Hematopoietic multipotent progenitor cell (in vitro differentiated cells): ENCODE data around the gene UPF3A. TPM values are rescaled to one million over a fixed set of nuclear protein-coding genes. Genes with fewer than 3 reads are reported as not detected.
"Not testable (repeated sequence)": the region's sequence is repeated elsewhere in the genome, so short reads cannot be mapped to it uniquely, and the experiment has no call there.

Experiments
- DNase-seq, 3 donors: peaks; one replicate each; pipeline ENCODE4 v3.0.0-alpha.2; 2011 to 2015; ENCODE audit warnings: low read depth in 2 of 3, low spot score in 2 of 3
- total RNA-seq: library from RNA; depleted of rRNA; stranded (reverse); fragments of >200 nt; gene quantifications from one replicate; pipeline ENCODE4 v1.2.3, GENCODE V29; 2012

Gene UPF3A, protein sequence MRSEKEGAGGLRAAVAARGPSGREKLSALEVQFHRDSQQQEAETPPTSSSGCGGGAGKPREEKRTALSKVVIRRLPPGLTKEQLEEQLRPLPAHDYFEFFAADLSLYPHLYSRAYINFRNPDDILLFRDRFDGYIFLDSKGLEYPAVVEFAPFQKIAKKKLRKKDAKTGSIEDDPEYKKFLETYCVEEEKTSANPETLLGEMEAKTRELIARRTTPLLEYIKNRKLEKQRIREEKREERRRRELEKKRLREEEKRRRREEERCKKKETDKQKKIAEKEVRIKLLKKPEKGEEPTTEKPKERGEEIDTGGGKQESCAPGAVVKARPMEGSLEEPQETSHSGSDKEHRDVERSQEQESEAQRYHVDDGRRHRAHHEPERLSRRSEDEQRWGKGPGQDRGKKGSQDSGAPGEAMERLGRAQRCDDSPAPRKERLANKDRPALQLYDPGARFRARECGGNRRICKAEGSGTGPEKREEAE
- 20.2 TPM for total RNA-seq

DNA sequence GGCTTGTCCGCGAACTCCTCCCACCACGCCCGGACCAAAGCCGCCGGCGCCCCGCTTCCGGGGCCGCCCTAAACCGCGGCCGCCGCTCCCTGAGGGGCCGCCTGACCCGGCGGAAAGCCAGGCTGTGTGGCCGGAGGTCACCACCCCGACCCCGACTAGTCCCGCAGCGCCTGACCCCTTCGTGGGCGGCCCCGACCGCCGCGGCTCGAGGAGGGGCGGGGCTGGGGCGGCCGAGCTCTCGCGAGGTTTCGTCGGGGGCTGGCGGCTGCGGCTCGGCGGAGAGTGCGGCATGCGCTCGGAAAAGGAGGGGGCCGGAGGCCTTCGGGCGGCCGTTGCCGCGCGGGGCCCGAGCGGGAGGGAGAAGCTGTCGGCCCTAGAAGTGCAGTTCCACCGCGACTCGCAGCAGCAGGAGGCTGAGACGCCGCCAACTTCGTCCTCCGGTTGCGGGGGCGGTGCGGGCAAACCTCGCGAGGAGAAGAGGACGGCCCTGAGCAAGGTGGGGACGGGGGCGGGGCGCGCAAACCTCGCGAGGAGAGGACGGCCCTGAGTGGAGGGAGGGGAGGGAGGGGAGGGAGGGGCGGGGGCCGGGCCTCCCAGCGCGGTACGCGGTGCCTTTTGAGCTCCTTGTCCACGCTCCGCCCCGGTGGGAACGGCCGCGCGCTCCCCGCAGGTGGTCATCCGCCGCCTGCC lies at the start of gene UPF3A:
UPF3A (plus strand) TSS at position 251 of the 690 bp plus-strand sequence; CDS start at position 290, 39 bp downstream.
- DNase-seq: peak; percentile 92 to 96 (median 95)

DNA sequence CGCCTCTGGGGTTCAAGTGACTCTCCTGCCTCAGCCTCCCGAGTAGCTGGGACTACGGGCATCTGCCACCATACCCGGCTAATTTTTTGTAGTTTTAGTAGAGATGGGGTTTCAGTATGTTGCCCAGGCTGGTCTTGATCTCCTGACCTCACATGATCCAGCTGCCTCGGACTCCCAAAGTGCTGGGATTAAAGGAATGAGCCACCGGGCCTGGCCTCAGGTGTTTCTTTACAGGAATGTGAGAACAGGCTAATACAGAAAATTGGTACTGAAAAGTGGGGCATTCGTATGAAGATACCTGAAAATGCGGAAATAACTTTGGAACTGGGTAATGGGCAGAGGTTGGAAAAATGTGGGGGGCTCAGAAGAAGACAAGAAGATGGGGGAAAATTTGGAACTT lies 49.5 kb upstream of the UPF3A start:
- DNase-seq: no peak

DNA sequence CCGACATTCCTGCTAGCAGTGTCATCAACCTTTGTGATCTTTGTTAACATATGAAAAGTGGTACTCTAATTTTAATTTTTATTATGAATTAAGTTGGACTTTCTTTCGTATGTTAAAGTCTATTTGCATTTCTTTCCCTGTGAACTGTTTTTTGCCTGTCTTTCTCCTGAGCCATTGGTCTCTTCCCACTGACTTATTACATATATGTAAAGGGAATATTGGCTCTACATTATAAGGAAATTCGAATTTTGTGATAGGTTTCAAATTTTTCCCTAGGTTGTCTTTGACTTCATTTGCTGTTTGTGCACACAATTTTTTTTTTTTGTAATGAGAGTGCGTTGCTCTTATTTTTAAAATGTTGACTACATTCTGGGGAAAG lies 47.1 kb upstream of the UPF3A start:
- no peak for DNase-seq

DNA sequence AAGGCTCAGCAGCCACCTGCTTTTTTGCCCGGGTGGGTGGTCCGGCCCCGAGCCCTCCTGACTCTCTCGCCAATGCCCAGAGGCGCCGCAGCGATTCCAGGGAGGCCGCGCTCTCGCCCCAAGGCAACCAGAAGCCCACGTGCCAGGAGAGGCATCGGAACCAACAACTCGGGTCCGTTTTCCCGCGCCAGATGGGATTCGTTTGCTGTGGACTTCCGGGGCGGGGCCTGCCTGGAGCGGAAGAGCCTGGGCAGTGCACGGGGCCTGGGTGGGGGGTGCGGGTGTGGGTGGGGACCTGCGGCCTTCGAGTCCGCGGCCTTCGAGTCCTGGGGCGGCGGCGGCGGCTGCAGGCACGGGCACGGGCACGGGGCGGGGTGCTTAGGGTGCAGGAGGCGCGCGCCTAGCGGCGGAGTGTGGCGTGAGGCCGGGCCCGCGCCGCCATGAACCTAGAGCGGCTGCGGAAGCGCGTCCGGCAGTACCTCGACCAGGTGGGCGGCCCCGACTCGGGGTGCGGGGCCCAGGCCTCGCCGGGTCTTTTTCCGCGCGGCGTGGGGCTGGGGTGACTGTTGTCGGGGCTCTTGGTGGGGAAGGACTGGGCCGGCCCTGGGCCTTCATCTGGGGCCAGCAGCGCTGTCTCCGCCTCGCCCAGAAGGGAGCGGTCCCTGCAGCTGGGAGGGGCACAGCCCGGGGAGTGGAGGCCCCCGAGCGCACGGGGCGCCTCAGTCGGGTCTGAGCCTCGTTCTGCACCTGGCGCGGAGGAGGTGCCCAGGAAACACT lies 46.6 kb upstream of the UPF3A start, which contains the start of gene CDC16:
CDC16 (plus strand) TSS at position 253 of the 777 bp plus-strand sequence; CDS start at position 441, 188 bp downstream.
- peak; percentile 61 to 90 (median 89) for DNase-seq

DNA sequence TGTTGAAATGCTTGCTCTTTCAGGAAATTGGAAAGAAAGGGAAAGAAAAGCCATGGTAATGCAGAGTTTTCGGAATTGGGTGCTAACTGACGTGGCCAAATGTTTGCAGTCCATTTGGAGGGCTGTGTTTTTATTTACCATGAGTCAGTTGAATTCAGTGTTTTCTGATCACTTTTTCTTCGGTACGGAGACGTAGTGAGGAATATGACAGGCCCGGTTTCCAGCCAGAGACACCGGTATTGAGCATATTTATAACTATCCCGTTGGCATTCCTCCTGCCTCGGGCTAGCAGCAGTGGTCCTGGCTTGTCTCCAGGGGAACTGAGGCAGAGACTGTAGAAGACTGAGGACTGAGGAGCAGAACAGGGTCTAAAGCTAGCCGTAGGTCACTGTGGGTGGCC lies 45.7 kb upstream of the UPF3A start:
- DNase-seq: no peak

DNA sequence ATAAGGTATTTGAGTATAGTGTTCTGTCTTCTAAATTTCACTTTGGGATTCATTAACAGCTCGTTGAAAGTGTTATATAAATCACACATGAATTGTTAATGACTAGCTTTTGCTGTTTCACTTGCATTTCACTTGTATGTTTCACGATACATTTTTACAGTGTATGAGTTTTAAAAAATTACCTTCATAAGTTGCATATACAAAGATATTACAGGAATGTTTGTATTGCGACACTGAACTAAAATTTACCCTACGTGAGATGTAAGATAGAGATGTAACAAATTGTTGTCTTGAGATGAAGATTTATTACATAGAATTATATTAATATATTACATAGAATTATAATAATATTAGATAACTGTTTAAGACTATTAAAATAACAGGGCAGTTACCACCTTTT lies 45.2 kb upstream of the UPF3A start:
- DNase-seq: no peak

DNA sequence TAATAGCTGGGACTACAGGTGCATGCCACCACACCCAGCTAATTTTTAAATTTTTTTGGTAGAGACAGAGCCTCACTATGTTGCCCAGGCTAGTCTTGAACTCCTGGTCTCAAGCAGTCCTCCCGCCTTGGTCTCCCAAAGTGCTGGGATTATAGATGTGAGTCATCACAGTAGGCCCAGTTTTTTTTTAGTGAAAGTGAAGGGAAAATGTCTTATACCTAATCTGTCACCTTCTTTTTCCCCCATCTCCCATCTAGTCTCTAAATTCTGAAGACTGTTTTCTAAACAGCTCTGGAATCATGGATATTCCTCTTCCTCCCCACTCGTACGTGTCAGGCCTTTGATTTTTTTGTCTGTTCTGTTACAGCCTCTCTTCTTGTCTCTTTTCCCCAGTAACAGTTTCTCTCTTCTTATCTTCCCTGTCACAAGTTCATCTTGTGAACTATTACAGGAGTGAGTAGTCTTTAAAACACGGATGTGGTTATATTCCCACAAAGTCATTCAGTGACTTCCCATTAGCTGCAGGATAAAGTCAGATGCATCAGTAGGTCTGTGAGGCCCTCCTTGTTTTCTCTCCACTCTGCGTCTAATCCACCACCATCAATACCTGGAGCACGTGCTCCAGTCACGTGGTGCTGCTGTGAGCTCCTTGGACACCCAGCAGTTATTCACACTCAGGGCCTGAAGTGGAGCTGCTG lies 43.8 kb upstream of the UPF3A start:
- no peak for DNase-seq

DNA sequence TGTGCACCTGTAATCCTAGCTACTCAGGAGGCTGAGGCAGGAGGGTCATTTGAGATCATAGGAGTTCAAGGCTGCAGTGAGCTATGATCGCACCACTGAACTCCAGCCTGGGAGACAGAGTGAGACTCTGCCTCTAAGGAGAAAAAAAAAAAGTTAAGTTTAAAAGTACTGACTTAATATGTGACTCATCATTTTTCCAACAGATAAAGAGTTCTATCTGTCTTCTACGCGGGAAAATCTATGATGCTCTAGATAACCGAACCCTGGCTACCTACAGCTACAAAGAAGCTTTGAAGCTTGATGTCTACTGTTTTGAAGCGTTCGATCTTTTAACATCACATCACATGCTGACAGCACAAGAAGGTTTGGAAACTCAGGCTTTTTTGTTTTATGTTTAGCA lies 39.5 kb upstream of the UPF3A start:
- no peak for DNase-seq

DNA sequence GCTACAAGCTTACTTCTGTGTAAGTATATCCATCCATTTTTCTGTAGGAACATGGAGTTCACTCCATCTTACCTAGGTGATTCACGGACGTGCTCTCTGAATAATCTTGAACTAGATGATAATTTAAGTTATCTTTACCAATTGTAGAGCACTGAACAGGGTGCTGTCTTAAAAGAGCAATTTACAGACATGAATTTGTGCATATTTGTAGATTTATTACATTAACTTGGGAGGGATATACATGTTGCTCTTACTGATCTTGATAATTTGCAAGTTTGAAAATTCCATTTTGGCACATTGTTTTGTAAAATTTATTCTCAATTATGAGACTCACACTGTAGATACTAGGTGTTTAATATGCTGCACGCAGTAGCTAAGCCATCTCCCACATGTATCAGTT lies 37.4 kb upstream of the UPF3A start:
- DNase-seq: no peak

DNA sequence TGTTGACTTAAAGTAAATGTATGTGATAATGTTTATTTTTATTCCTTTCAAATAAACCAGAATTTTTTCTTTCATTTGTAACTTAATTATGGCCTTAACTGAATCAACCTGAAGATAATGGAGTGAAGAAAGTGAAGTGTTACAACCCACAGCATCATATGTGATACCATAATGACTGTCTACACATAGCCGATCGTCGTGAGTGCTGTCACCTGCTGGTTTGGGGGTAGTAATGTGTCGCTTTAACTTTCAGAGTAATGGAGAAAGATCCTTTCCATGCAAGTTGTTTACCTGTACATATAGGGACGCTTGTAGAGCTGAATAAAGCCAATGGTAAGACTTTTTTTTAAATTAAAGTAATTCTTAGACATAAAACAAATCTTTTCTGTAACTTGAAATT lies 36.8 kb upstream of the UPF3A start:
- DNase-seq: no peak

DNA sequence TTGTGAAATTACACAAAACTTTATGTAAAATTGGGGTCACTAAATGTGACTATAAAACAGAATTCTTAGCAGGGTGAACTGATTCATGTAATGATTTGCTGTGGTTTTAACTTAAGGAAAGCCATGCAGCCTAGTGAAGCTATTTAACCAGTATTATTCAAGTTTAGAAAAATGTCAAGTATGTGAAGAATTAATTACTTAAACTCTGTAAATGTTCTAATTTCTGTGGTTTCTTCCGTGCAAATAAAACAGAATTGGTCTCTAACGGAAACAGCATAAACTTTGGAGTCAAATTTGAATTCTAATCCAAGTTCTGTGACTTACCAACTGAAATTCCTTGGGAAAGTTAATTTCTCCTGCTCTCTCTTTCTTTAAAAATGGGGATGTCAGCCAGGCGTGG lies 33.4 kb upstream of the UPF3A start:
- DNase-seq: no peak

DNA sequence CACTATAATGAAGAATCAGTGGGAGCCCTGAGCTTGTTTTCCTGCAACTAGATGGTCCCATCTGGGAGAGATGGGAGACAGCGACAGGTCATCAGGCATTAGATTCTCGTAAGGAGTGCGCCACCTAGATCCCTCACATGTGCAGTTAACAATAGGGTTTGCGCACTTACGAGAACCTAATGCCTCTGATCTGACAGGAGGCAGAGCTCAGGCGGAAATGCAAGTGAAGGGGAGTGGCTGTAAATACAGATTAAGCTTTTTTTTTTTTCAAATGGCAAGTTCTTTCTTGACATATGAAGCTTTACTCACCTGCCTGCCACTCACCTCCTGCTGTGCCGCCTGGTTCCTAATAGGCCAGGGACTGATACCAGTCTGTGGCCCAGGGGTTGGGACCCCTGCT lies 32.3 kb upstream of the UPF3A start:
- no peak for DNase-seq

DNA sequence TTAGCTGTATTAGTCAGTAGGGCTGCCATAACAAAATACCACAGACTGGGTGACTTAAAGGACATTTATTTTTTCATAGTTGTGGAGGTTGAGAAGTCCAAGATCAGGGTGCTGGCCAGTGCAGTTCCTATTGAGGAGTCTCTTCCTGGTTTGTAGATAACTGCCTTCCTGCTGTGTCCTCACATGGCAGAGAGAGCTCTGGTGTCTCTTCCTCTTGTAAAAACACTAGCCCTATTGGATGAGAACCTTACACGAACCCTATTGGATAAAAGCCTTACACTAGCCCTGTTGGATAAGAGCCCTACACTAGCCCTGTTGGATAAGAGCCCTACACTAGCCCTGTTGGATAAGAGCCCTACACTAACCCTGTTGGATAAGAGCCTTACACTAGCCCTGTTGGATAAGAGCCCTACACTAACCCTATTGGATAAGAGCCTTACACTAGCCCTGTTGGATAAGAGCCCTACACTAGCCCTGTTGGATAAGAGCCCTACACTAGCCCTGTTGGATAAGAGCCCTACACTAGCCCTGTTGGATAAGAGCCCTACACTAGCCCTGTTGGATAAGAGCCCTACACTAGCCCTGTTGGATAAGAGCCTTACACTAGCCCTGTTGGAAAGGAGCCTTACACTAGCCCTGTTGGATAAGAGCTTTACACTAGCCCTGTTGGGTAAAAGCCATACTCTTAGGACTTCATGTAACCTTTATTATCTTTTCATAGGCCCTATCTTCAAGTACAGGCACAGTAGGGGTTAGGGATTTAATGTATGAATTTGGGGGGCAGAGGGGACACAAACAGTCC lies 29.6 kb upstream of the UPF3A start:
- not testable (repeated sequence) for DNase-seq

DNA sequence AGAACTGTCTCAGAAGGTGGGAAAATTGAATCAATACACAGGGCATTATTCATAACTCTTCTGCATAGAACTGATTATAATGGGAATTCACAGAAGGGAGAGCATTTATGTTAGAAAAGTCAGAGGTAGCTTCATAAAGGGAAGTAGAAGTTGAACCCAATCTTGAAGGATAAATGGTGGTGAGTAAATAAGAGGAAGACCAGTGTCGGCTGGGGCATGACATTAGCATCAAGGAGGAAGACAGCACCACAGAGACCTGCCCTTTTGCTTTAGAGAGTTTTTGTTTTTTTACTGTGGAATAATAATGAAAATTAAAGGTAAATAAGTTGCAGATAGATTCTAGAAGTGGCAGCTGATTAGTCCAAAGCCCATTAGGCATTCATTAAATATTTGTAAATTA lies 24.9 kb upstream of the UPF3A start:
- DNase-seq: no peak

DNA sequence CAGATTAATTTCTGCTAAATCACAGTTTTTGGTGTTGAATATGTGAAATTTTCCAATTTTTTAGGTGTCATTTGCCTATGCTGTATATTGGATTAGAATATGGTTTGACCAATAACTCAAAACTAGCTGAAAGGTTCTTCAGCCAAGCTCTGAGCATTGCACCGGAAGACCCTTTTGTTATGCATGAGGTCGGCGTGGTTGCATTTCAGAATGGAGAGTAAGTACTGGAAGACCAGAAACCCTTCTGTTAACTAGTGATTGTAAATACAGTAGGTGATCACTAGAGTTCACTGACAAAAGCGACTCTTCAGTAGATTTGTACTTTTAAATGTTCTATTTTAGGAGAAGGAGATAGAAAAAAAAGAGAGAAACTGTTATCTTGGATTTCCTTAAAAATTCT lies 24.4 kb upstream of the UPF3A start:
- DNase-seq: no peak

DNA sequence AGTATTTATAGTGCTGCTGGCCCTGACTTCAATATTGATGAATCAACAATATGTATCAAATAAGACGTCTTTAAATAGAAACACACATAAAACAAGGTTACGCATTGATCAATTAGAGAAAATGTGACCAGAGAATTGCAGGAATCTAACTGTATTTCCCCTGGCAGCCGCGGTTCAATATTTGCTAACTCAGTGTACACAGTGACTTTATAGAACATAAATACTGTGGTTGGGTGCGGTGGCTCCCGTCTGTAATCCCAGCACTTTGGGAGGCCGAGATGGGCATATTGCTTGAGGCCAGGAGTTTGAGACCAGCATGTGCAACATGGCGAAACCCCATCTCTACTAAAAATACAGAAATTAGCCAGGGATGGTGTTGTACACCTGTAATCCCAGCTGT lies 22.8 kb upstream of the UPF3A start:
- no peak for DNase-seq

DNA sequence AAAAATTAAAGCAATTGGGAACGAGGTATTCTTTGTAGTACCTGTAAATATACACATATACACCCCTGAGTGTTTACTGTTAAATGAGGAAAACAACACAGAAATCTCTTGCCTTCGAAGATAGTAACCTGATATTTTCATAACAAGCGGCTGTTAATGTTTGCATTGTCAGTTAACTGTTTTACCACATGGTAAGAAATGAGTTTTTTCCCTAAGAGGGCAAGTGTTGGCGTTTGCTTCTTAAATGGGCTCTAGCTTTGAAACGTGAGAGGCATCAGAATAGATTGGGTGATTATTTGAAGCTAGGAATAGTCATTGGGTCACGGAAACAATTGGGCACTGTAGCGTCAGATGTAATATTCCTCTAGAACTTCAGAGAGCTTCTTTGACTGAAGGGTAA lies 22.0 kb upstream of the UPF3A start:
- no peak for DNase-seq

DNA sequence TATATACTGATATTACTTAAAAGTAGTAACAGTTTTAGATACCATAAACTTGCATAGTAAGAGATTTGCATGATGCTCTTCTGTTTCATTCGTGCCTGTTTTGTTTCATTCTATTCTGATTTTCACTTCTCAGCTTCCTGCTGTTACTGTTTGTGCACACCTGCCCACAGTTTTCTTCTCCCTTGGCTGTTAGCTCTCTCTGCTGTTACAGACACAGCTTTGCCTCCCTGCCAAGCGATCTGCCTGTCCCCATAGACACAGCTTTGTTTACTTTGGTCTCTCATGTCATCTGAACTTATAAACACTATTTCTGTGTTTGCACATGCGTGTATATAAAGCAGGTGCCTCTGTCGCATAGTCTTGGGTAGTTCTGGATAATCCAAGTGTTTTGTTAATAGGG lies 21.4 kb upstream of the UPF3A start:
- no peak for DNase-seq

DNA sequence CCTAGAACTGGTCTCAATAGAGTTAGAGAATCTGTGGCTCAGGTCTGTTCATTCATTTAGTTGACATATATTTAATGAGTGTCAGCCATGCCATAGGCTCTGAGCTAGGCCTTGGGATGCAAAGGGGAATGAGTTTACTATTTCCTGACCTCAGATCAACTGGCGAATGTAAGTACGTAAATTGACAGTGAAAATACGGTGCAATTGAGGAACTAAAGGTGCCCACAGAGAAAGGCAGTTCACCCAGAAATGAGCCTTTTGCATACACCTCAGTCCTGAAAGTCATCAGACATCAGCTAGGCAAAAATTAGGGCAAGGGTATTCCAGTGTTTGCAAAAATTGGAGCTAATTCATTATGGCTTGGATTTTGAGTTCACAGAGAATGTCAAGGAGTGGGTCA lies 20.6 kb upstream of the UPF3A start:
- DNase-seq: peak in 1 of 3 donors; percentile 26
